OCI-LY1 (cell line): ENCODE measurements around the gene PACRG.

ENCODE experiments used
- EZH2 ChIP-seq: fragments of 200-600 bp; sonication (generic), shearing (Covaris generic); IDR thresholded peaks from 2 replicates; pipeline ENCODE4 v1.8.0; 2017; ENCODE audit warnings: borderline replicate concordance, mixed run types, mild to moderate bottlenecking, antibody characterized with exemption, low read length, moderate library complexity, mixed read lengths
- TF ChIP-seq, protein P1 (sequence below): fragments of 200-600 bp; sonication (generic), shearing (Covaris generic); IDR thresholded peaks from 2 replicates; pipeline ENCODE4 v1.5.1; 2017; ENCODE audit warnings: mild to moderate bottlenecking, antibody characterized with exemption, low read length, moderate library complexity, mixed read lengths

DNA sequence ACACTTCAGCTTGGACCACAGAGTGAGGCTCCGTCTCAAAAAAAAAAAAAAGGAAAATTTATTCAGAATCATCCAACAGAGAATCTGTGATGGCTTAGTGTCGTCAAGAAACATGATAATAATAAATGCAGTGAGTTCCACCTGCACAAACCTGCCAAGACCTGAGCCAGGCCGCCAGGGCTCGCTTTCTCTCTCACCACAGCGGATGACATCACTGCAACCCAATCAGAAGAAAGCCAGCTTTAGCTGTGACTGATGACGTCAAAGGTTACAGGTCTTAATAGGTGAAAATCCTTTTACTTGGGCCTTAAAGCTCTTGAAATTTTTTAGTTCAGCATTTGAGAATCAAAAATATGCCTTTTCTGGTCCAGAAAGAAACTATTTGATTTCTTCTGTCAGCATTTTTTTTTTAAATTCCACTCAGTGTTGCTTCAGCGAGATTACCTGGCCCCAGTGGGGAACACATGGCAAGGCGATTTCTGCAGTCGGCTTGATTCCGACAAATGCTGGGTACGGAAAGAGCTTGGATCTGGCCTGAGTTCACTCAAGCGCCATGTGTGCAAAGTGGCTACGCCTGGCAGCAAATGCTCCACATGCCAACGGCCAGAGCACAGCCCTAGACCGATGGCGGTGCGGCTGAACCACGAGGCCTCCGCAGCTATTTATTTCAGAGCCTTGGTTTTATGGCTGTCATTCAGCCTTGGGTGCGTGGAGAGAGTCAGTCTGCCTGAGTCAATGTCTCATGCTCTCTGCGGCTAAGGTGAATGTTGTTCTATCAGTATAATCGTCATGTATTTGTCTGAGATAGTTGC, 581.1 kb downstream of the PACRG start:
- no peak for TF ChIP-seq EZH2
- TF ChIP-seq, protein P1, sequence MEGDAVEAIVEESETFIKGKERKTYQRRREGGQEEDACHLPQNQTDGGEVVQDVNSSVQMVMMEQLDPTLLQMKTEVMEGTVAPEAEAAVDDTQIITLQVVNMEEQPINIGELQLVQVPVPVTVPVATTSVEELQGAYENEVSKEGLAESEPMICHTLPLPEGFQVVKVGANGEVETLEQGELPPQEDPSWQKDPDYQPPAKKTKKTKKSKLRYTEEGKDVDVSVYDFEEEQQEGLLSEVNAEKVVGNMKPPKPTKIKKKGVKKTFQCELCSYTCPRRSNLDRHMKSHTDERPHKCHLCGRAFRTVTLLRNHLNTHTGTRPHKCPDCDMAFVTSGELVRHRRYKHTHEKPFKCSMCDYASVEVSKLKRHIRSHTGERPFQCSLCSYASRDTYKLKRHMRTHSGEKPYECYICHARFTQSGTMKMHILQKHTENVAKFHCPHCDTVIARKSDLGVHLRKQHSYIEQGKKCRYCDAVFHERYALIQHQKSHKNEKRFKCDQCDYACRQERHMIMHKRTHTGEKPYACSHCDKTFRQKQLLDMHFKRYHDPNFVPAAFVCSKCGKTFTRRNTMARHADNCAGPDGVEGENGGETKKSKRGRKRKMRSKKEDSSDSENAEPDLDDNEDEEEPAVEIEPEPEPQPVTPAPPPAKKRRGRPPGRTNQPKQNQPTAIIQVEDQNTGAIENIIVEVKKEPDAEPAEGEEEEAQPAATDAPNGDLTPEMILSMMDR = no peak
